HepG2 (cell line): ENCODE measurements around the gene HABP4. TPM values are rescaled to one million over a fixed set of nuclear protein-coding genes. Genes with fewer than 3 reads are reported as not detected.

Experiments used
- CREBL2 ChIP-seq: sonication (generic); formaldehyde crosslinking; IDR thresholded peaks from 2 replicates; pipeline ENCODE4 v1.8.1; 2023; ENCODE audit warnings: missing genetic modification reagents, mild to moderate bottlenecking, borderline replicate concordance
- EED ChIP-seq: sonication (generic); formaldehyde crosslinking; IDR thresholded peaks from 2 replicates; pipeline ENCODE4 v1.5.0; 2020; ENCODE audit warnings: mild to moderate bottlenecking, missing genetic modification reagents
- FOSL2 ChIP-seq: sonication (generic); formaldehyde crosslinking; IDR thresholded peaks from 2 replicates; pipeline ENCODE4 v1.4.0; 2020; ENCODE audit warnings: missing genetic modification reagents
- HNRNPUL1 ChIP-seq: fragments of 200-400 bp; formaldehyde crosslinking; IDR thresholded peaks from 2 replicates; pipeline ENCODE4 v1.6.1; 2017; ENCODE audit warnings: low read depth, mild to moderate bottlenecking, low read length, moderate library complexity
- KDM5A ChIP-seq: fragments of 200-600 bp; sonication (generic); IDR thresholded peaks from 2 replicates; pipeline ENCODE4 v1.7.0; 2018; ENCODE audit warnings: antibody characterized with exemption, mild to moderate bottlenecking, low read length, borderline replicate concordance
- KLF11 ChIP-seq: IDR thresholded peaks from 2 replicates; pipeline ENCODE4 v1.6.1; 2016; ENCODE audit warnings: missing compliant biosample characterization
- MYPOP ChIP-seq: sonication (generic); formaldehyde crosslinking; IDR thresholded peaks from 2 replicates; pipeline ENCODE4 v1.8.1; 2023; ENCODE audit warnings: mild to moderate bottlenecking, moderate library complexity, missing genetic modification reagents
- NR2F2 ChIP-seq: IDR thresholded peaks from 2 replicates; pipeline ENCODE4 v1.6.1; 2012; ENCODE audit warnings: low read depth, inconsistent platforms, borderline replicate concordance
- PPARG ChIP-seq: conservative IDR thresholded peaks from 2 replicates; pipeline ENCODE4 v1.6.1; 2016; ENCODE audit warnings: missing biosample characterization, missing genetic modification reagents
- RARA ChIP-seq: IDR thresholded peaks from 2 replicates; pipeline ENCODE4 v1.6.1; 2016; ENCODE audit warnings: missing genetic modification reagents, missing compliant biosample characterization
- SALL2 ChIP-seq: sonication (generic); formaldehyde crosslinking; IDR thresholded peaks from 2 replicates; pipeline ENCODE4 v1.8.1; 2023; ENCODE audit warnings: mild to moderate bottlenecking, missing genetic modification reagents, inconsistent platforms
- SMARCE1 ChIP-seq: fragments of 450-650 bp; IDR thresholded peaks from 2 replicates; pipeline ENCODE4 v1.6.1; 2017; ENCODE audit warnings: borderline replicate concordance
- THAP7 ChIP-seq: sonication (generic); formaldehyde crosslinking; IDR thresholded peaks from 2 replicates; pipeline ENCODE4 v1.8.1; 2023; ENCODE audit warnings: mild to moderate bottlenecking, missing genetic modification reagents
- ZBTB8A ChIP-seq: sonication (generic); formaldehyde crosslinking; IDR thresholded peaks from 2 replicates; pipeline ENCODE4 v1.4.0; 2020; ENCODE audit warnings: mild to moderate bottlenecking, low read depth, missing genetic modification reagents, borderline replicate concordance
- ZFP36 ChIP-seq: fragments of 150-350 bp; IDR thresholded peaks from 2 replicates; pipeline ENCODE4 v1.6.1; 2018; ENCODE audit warnings: borderline replicate concordance, low read length, low read depth; ENCODE audit not compliant: partially characterized antibody
- ZFP91 ChIP-seq: sonication (generic); formaldehyde crosslinking; IDR thresholded peaks from 2 replicates; pipeline ENCODE4 v1.9.0; 2022; ENCODE audit warnings: missing genetic modification reagents, mild to moderate bottlenecking, borderline replicate concordance
- ZNF24 ChIP-seq: fragments of 450-650 bp; IDR thresholded peaks from 2 replicates; pipeline ENCODE4 v1.6.1; 2017; ENCODE audit warnings: antibody characterized with exemption, mild to moderate bottlenecking
- ZNF256 ChIP-seq: sonication (generic); formaldehyde crosslinking; conservative IDR thresholded peaks from 2 replicates; pipeline ENCODE4 v1.4.0; 2020; ENCODE audit warnings: missing genetic modification reagents
- ZNF350 ChIP-seq: sonication (generic); formaldehyde crosslinking; IDR thresholded peaks from 2 replicates; pipeline ENCODE4 v1.4.0; 2020; ENCODE audit warnings: mild to moderate bottlenecking, low read depth, missing genetic modification reagents, borderline replicate concordance
- ZNF354B ChIP-seq: sonication (generic); formaldehyde crosslinking; IDR thresholded peaks from 2 replicates; pipeline ENCODE4 v1.8.0; 2022; ENCODE audit warnings: mild to moderate bottlenecking, missing genetic modification reagents
- ZNF460 ChIP-seq: sonication (generic); formaldehyde crosslinking; IDR thresholded peaks from 2 replicates; pipeline ENCODE4 v1.5.1; 2020; ENCODE audit warnings: missing genetic modification reagents, mild to moderate bottlenecking, borderline replicate concordance
- ZNF619 ChIP-seq: sonication (generic); formaldehyde crosslinking; IDR thresholded peaks from 2 replicates; pipeline ENCODE4 v1.4.0; 2020; ENCODE audit warnings: mild to moderate bottlenecking, missing genetic modification reagents
- ZNF724P ChIP-seq: sonication (generic); formaldehyde crosslinking; IDR thresholded peaks from 2 replicates; pipeline ENCODE4 v1.8.0; 2022; ENCODE audit warnings: missing genetic modification reagents, borderline replicate concordance
- ZXDC ChIP-seq: sonication (generic); formaldehyde crosslinking; IDR thresholded peaks from 2 replicates; pipeline ENCODE4 v1.5.0; 2020; ENCODE audit warnings: mild to moderate bottlenecking, missing genetic modification reagents
- polyA plus RNA-seq, 8 experiments: library from polyadenylated mRNA; depleted of rRNA in 3 of 8; stranded (reverse) in 7 of 8; unstranded in 1 of 8; fragments of >200 nt; fragmentation: Illumina TruSeq in 4 of 8; extraction: Trizol in 4 of 8; gene quantifications; 2 replicates each; pipeline versions ENCODE4 v1.2.1 to v1.2.3, GENCODE V29; 2011 to 2016; ENCODE audit warnings: low read depth in 4 of 8, missing spikeins in 1 of 8, mixed read lengths in 1 of 8; ENCODE audit not compliant: insufficient read depth in 1 of 8
- total RNA-seq, 5 experiments: library from RNA; depleted of rRNA; stranded (reverse); fragments of >200 nt; fragmentation: Illumina TruSeq; extraction: Trizol; gene quantifications; 2 replicates each; pipeline ENCODE4 v1.2.3, GENCODE V29; 2016; ENCODE audit warnings: low read depth in 1 of 5

Gene HABP4
- total and polyA plus RNA-seq, 2 of the 13 experiments (the other 11 are each of a cell fraction or from before 2014, with no cell fraction given): 14.3 to 26.6 TPM

GRCh38 chr9:96418083-96418919 is 31.7 kb upstream of the HABP4 start, which contains the start of gene ZNF367 (continued):
- TF ChIP-seq ZFP91 (CRISPR knock-in tag) (no peak; the same call in 1 of the 2 replicates), ZNF460 (CRISPR knock-in tag) (no peak), THAP7 (CRISPR knock-in tag) (no peak), RARA (no peak; the same call in 1 of the 2 replicates), ZNF724P (CRISPR knock-in tag) (peak; percentile 93; the same call in 1 of the 2 replicates), SMARCE1 (no peak), ZNF619 (CRISPR knock-in tag) (no peak), FOSL2 (CRISPR knock-in tag) (0 out of 2 replicates have a peak, but pooled peaks have one; percentile 8), MYPOP (CRISPR knock-in tag) (peak; percentile 87), ZNF354B (CRISPR knock-in tag) (no peak), ZBTB8A (CRISPR knock-in tag) (no peak), ZXDC (CRISPR knock-in tag) (no peak), ZNF256 (CRISPR knock-in tag) (peak; percentile 74; the same call in 1 of the 2 replicates), PPARG (no peak; the same call in 1 of the 2 replicates), KLF11 (no peak), NR2F2 (no peak), EED (CRISPR knock-in tag) (0 out of 2 replicates have a peak, but pooled peaks have one; percentile 53), ZNF24 (no peak), KDM5A (no peak), CREBL2 (CRISPR knock-in tag) (no peak), ZFP36 (no peak), SALL2 (CRISPR knock-in tag) (no peak), HNRNPUL1 (no peak), ZNF350 (no peak)
